ENCODE data around the gene SEC11A. TPM values are rescaled to one million over a fixed set of nuclear protein-coding genes. Genes with fewer than 3 reads are reported as not detected.
"Not testable (repeated sequence)": the region's sequence is repeated elsewhere in the genome, so short reads cannot be mapped to it uniquely, and the experiment has no call there.

Gene SEC11A
- total RNA-seq, 1 donor from 2014 or later = 189 TPM

DNA sequence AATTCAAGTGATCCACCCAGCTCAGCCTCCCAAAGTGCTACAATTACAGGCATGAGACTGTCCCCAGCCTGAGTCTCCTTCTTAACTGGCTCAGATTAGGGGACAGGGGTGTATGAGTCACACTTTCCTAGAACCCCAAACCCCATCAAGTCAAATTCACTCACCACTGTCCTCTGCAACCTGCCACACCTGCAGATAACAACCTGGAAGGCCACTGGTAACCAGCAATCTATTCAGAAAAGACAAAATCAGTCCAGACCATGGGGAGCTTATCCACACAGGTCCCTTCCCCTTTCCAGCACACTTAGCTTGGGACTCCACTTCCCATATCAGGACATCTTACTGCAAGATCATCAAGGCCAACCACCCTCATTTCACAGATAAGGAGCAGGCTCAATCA is 68.2 kb downstream of the SEC11A start:
- DNase-seq (ENCODE audit: low spot score, unreplicated experiment) = no peak
- no peak for TF ChIP-seq CTCF (IDR thresholded peaks at IDR 0.05; ENCODE audit: unreplicated experiment)
- no peaks in the 10 kb centered on the region for H3K9me3 Mint-ChIP-seq (ENCODE audit: low read depth)
- H3K27me3 Mint-ChIP-seq = no peaks in the 10 kb centered on the region
- H3K4me3 Mint-ChIP-seq (ENCODE audit: low read depth) = no peak overlapping the region
- H3K27ac Mint-ChIP-seq = peak overlapping the region; percentile 9
- H3K4me1 Mint-ChIP-seq (ENCODE audit: low read depth) = peaks cover 3% of the 10 kb centered on the region
- H3K36me3 Mint-ChIP-seq (ENCODE audit: insufficient read depth) = peaks cover 30% of the 10 kb centered on the region

- H3K27ac Mint-ChIP-seq = no peak overlapping the region
Observed at GRCh38 chr15:84645997-84646396, 69.9 kb downstream of the SEC11A start.

DNA sequence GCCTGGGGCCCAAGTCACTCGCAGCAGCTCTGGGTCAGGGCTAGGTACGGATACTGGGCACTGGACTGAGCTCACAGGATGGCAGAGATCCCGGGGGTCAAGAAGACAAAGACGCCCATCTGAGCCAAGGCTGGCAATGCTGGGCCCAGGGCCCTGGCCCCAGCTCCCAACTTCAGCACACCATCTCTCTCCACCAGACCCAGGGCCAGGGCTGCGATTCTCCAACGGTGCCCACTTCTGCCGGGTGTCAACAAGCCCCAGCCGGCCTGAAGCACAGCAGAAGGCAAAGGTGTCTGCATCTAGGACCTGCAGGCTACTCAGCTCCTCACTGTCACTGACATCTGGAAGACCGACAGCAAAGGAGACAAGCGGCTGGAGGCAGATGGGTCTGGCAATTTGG is 70.4 kb downstream of the SEC11A start:
- DNase-seq (ENCODE audit: low spot score, unreplicated experiment) = no peak
- Mint-ChIP-seq H3K27ac (no peak overlapping the region), H3K4me1 (ENCODE audit: low read depth) (no peaks in the 10 kb centered on the region), H3K36me3 (ENCODE audit: insufficient read depth) (peaks cover 26% of the 10 kb centered on the region), H3K27me3 (no peaks in the 10 kb centered on the region), H3K4me3 (ENCODE audit: low read depth) (no peak overlapping the region), H3K9me3 (ENCODE audit: low read depth) (no peaks in the 10 kb centered on the region)
- no peak for TF ChIP-seq CTCF (IDR thresholded peaks at IDR 0.05; ENCODE audit: unreplicated experiment)

More at GRCh38 chr15:84645997-84646396, 69.9 kb downstream of the SEC11A start:
- H3K9me3 Mint-ChIP-seq (ENCODE audit: low read depth) = no peaks in the 10 kb centered on the region
- H3K27me3 Mint-ChIP-seq = no peaks in the 10 kb centered on the region
- DNase-seq (ENCODE audit: low spot score, unreplicated experiment) = no peak
- H3K36me3 Mint-ChIP-seq (ENCODE audit: insufficient read depth) = peaks cover 25% of the 10 kb centered on the region
- no peaks in the 10 kb centered on the region for H3K4me1 Mint-ChIP-seq (ENCODE audit: low read depth)
- H3K4me3 Mint-ChIP-seq (ENCODE audit: low read depth) = no peak overlapping the region
- TF ChIP-seq CTCF (IDR thresholded peaks at IDR 0.05; ENCODE audit: unreplicated experiment) = no peak

GRCh38 chr15:84643838-84644237 is 72.1 kb downstream of the SEC11A start:
- no peak overlapping the region for H3K4me3 Mint-ChIP-seq (ENCODE audit: low read depth)
- no peak for DNase-seq (ENCODE audit: low spot score, unreplicated experiment)
- TF ChIP-seq CTCF (IDR thresholded peaks at IDR 0.05; ENCODE audit: unreplicated experiment) = no peak
- H3K4me1 Mint-ChIP-seq (ENCODE audit: low read depth) = no peaks in the 10 kb centered on the region
- no peaks in the 10 kb centered on the region for H3K9me3 Mint-ChIP-seq (ENCODE audit: low read depth)
- H3K36me3 Mint-ChIP-seq (ENCODE audit: insufficient read depth) = peaks cover 25% of the 10 kb centered on the region
- no peaks in the 10 kb centered on the region for H3K27me3 Mint-ChIP-seq
- H3K27ac Mint-ChIP-seq = no peak overlapping the region

DNA sequence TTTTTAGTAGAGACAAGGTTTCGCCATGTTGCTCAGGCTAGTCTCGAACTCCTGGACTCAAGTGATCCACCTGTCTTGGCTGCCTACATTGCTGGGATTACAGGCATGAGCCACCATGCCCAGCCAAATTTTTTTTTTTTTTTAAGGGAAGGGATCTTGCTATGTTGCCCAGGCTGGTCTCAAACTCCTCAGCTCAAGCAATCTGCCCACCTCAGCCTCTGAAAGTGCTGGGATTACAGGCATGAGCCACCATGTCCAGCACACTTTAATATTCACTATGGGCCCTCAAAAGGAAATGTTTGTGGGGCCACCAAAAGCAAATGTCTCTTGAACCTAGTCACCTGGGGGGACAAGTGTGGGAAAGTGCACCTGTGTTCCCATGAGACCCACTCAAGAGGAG is 73.3 kb downstream of the SEC11A start:
- not testable (repeated sequence) for H3K4me1 Mint-ChIP-seq (ENCODE audit: low read depth); DNase-seq (ENCODE audit: low spot score, unreplicated experiment); H3K9me3 Mint-ChIP-seq (ENCODE audit: low read depth); H3K4me3 Mint-ChIP-seq (ENCODE audit: low read depth); H3K27ac Mint-ChIP-seq; H3K27me3 Mint-ChIP-seq
- H3K36me3 Mint-ChIP-seq (ENCODE audit: insufficient read depth) = peaks cover 21% of the 10 kb centered on the region

DNA sequence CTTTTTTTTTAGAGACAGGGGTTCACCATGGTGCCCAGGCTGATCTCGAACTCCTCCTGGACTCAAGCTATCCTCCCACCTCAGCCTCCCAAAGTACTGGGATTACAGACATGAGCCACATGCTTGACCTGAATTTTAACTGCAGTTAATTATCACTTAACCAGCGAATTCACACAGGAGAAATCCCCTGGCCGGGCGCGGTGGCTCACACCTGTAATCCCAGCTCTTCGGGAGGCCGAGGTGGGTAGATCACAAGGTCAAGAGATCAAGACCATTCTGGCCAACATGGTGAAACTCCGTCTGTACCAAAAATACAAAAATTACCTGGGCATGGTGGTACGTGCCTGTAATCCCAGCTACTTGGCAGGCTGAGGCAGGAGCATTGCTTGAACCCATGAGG is 74.1 kb downstream of the SEC11A start:
- not testable (repeated sequence) for DNase-seq (ENCODE audit: low spot score, unreplicated experiment); H3K9me3 Mint-ChIP-seq (ENCODE audit: low read depth); H3K27ac Mint-ChIP-seq; H3K4me1 Mint-ChIP-seq (ENCODE audit: low read depth); H3K27me3 Mint-ChIP-seq; H3K4me3 Mint-ChIP-seq (ENCODE audit: low read depth)
- H3K36me3 Mint-ChIP-seq (ENCODE audit: insufficient read depth) = peaks cover 19% of the 10 kb centered on the region

All from progenitor cell of endocrine pancreas (in vitro differentiated cells).